Measurements from ENCODE around the gene DOCK1.
"Not testable (repeated sequence)": the region's sequence is repeated elsewhere in the genome, so short reads cannot be mapped to it uniquely, and the experiment has no call there.

DOCK1 gene

DNA sequence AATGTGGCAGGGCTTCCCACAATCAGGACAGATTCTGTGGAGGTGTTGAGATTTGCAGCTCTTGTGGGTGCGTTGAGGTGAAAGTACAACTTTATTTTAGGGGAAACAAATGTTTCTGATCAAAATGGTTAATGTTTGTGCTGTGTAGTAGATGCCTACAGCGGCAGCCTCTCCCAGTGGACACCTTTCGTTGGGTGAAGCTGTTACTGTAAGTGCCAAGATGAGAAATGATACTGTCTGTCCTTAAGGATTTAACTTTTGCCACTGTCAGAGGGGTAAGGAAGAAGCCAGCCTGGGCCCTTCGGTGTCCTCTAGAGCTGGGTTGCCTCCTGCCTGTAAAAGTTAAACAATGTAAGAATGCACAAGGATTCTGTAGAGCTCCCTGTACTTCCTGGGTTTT is 27.9 kb downstream of the DOCK1 start:
- H3K4me3 ChIP-seq (ENCODE audit: low read depth in 1 of 2, low read length in 1 of 2) = no peak overlapping the region
- H3K9me3 ChIP-seq = no peaks in the 10 kb centered on the region
- H3K27ac ChIP-seq = no peak overlapping the region
- H3K27me3 ChIP-seq = no peaks in the 10 kb centered on the region
- TF ChIP-seq, protein P1, sequence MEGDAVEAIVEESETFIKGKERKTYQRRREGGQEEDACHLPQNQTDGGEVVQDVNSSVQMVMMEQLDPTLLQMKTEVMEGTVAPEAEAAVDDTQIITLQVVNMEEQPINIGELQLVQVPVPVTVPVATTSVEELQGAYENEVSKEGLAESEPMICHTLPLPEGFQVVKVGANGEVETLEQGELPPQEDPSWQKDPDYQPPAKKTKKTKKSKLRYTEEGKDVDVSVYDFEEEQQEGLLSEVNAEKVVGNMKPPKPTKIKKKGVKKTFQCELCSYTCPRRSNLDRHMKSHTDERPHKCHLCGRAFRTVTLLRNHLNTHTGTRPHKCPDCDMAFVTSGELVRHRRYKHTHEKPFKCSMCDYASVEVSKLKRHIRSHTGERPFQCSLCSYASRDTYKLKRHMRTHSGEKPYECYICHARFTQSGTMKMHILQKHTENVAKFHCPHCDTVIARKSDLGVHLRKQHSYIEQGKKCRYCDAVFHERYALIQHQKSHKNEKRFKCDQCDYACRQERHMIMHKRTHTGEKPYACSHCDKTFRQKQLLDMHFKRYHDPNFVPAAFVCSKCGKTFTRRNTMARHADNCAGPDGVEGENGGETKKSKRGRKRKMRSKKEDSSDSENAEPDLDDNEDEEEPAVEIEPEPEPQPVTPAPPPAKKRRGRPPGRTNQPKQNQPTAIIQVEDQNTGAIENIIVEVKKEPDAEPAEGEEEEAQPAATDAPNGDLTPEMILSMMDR (IDR thresholded peaks at IDR 0.05) = no peak
- no peaks in the 10 kb centered on the region for H3K36me3 ChIP-seq
- H3K4me1 ChIP-seq (ENCODE audit: control insufficient read depth in 1 of 2, insufficient read depth in 1 of 2, low read depth in 1 of 2, low read length in 1 of 2) = no peaks in the 10 kb centered on the region

DNA sequence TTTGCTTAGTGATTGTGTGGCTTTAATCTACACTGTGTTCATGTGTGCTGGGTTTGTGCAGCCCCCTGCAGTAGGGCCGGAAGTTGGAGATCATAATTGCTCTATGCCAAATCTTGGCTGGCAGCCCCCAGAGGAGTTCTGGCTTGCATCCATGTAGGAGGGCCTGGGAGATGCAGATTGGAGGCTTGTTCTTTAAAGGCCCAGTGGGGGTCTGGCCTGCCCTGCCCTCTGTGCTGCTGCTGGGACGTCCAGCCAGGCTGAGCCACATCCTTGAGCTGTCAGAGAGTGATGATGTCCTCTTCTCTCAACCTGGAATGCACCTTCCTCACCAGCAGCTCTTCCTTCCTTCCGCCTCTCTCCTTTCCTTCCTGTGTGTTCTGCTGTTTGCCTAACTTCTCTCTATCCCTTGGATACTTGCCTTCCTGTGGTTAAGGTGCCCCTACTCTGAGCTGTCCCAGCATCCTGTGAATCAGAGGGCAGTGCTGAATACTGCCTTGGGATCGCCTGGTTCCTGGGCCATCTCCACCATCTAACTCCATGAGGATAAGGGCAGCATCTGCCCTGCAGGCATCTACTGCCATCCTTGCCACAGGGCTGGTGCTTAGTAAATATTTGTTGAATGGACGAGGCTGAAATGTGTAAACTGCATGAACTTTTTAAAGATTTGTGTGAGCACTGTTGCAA is 30.2 kb downstream of the DOCK1 start:
- TF ChIP-seq, protein P1 (IDR thresholded peaks at IDR 0.05) = no peak
- Histone ChIP-seq H3K36me3 (no peaks in the 10 kb centered on the region), H3K27ac (no peak overlapping the region), H3K4me1 (ENCODE audit: control insufficient read depth in 1 of 2, insufficient read depth in 1 of 2, low read depth in 1 of 2, low read length in 1 of 2) (no peaks in the 10 kb centered on the region), H3K9me3 (no peaks in the 10 kb centered on the region), H3K4me3 (ENCODE audit: low read depth in 1 of 2, low read length in 1 of 2) (no peak overlapping the region), H3K27me3 (no peaks in the 10 kb centered on the region)

DNA sequence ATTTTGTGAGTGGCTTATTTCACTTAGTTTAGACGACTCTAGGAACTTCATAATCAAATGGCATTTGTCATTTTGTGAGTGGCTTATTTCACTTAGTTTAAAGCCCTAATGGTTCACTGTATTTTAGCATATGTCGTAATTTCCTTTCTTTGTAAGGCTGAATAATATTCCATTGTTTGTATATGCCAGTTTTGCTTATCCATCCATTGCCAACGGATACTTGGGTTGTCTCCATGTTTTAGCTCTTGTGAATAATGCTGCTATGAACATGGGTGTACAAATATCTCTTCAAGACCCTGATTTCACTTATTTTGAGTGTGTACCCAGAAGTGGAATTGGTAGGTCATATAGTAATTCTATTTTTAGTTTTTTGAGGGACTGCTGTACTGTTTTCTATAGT is 31.8 kb downstream of the DOCK1 start:
- TF ChIP-seq, protein P1 (IDR thresholded peaks at IDR 0.05) = no peak
- Histone ChIP-seq H3K27me3 (no peaks in the 10 kb centered on the region), H3K4me1 (ENCODE audit: control insufficient read depth in 1 of 2, insufficient read depth in 1 of 2, low read depth in 1 of 2, low read length in 1 of 2) (no peaks in the 10 kb centered on the region), H3K27ac (no peak overlapping the region), H3K4me3 (ENCODE audit: low read depth in 1 of 2, low read length in 1 of 2) (no peak overlapping the region), H3K36me3 (no peaks in the 10 kb centered on the region), H3K9me3 (no peaks in the 10 kb centered on the region)

DNA sequence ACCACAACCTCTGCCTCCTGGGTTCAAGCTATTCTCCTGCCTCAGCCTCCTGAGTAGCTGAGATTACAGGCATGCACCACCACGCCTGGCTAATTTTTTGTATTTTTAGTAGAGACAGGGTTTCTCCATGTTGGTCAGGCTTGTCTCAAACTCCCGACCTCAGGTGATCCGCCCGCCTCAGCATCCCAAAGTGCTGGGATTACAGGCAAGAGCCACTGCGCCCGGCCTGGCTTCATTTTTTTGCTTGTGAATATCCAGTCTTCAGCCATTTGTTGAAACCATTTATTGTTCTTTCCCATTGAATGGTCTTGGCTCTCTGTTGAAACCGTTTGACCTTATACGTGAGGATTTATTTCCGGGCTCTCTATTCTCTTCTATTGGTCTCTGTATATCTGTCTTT is 32.9 kb downstream of the DOCK1 start:
- H3K27me3 ChIP-seq; H3K9me3 ChIP-seq; H3K36me3 ChIP-seq; H3K4me3 ChIP-seq (ENCODE audit: low read depth in 1 of 2, low read length in 1 of 2); H3K4me1 ChIP-seq (ENCODE audit: control insufficient read depth in 1 of 2, insufficient read depth in 1 of 2, low read depth in 1 of 2, low read length in 1 of 2); H3K27ac ChIP-seq: not testable (repeated sequence)

DNA sequence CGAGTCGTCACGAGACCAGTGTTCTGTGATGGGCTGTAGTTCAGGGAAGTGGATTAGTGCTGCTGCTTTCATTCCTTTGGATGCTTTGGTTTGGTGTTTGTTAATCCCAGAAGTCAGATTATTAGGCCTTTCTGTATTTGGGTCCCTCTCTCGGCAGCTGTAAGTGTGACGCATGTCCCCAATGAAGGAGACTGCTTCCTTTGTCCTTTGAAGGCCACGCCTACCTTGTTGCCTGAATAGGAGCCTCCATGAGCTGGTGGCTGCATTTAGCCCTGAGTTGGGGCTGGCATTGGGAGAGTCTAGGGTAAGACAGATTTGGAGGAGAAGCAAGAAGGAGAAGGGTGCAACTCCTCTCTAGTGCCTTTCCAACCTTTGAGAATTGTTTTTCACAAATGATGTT is 34.5 kb downstream of the DOCK1 start:
- Histone ChIP-seq H3K36me3 (no peaks in the 10 kb centered on the region), H3K4me1 (ENCODE audit: control insufficient read depth in 1 of 2, insufficient read depth in 1 of 2, low read depth in 1 of 2, low read length in 1 of 2) (no peaks in the 10 kb centered on the region), H3K27ac (no peak overlapping the region), H3K9me3 (no peaks in the 10 kb centered on the region), H3K4me3 (ENCODE audit: low read depth in 1 of 2, low read length in 1 of 2) (no peak overlapping the region), H3K27me3 (no peaks in the 10 kb centered on the region)
- TF ChIP-seq, protein P1 (IDR thresholded peaks at IDR 0.05) = no peak

DNA sequence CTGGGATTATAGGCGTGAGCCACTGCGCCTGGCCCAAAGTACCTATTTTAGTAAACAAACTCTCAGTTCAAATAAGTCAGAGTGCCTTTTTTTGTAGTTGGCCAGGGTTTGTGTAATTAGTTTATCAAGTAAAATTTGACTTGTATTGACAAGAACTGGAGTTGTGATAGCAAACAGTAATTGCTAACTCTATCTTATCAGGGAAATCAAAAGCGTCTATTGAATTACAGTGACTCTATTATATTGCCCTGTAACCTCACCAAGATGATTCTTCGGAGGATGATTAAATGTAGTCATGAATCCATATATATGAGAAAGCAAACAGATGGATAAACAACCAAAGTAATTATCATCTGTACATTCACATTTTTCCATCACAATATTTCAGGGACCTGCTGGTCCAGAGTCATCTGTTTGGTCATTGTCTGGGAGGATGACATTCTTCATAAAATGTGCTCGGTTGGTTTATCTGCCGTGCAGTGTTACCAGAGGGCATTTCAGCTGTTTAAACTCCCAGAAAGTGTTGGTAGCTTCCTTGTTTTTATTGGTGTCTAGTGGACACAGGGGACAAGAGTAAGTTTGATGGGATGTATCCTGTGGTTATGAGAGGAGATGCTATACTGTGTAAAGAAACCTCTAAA is 35.6 kb downstream of the DOCK1 start:
- TF ChIP-seq, protein P1 (IDR thresholded peaks at IDR 0.05) = no peak
- Histone ChIP-seq H3K36me3 (no peaks in the 10 kb centered on the region), H3K4me1 (ENCODE audit: control insufficient read depth in 1 of 2, insufficient read depth in 1 of 2, low read depth in 1 of 2, low read length in 1 of 2) (no peaks in the 10 kb centered on the region), H3K4me3 (ENCODE audit: low read depth in 1 of 2, low read length in 1 of 2) (no peak overlapping the region), H3K27ac (no peak overlapping the region), H3K27me3 (no peaks in the 10 kb centered on the region), H3K9me3 (no peaks in the 10 kb centered on the region)
